SKM-1 treated with dmso at 0.1 percent for 144 hours (cell line): ENCODE results near the gene TSR1.

Experiments used
- DNase-seq: peaks from one replicate; lab custom pipeline; 2025; ENCODE audit not compliant: unreplicated experiment; lab: John Stamatoyannopoulos, UW

Gene TSR1

DNA sequence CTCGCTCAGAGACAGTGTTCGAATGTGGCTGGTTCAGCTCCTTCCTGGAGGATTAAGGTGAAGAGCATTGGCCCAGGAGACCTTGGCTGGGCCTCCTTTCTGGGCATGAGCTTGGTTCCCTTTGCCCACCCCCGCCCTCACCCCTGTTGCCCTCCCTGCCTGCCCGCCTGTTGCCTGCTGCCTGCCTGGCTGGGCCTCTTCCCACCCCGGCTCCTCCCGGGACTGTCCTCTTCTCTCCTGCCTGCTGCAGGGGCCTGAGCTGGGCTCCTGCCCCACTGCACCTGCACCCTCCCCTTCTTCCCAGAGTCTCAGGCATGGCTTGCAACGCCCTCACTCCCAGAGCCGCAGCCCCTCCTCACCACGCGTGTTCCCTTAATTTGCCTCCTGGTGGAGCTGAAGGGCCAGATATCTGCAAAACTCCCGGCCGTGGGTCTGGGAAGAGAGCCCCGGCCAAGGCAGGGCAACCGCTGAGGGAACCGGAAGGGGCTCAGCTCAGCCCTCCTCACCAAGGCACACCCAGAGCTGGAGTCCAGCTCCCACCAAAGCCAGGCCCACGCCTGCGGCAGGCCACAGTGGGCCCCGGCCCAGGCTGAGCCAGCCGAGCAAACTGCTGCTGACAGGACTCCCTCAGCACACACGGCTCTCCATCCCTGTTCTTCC, 33.4 kb upstream of the TSR1 start:
- DNase-seq = no peak

DNA sequence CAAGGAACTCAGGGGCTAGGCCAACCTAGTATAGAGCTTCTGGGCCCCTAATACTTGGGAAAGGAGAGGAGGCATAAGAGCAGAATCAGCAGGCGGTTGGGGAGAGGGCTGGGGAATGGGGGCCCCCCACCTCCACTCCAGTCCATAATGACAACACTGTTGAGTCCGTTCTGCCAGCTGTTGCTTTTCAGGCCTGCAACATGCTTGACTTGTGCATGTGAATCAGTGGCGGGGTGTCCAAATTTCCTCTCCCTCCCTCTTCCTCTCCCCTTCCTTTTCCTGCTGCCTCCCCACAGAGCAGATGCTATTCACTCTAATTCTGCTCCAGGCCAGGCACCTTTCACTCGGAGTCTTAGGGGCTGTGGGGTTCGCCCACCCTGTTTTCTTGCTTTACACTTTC, 32.8 kb upstream of the TSR1 start:
- DNase-seq = no peak

DNA sequence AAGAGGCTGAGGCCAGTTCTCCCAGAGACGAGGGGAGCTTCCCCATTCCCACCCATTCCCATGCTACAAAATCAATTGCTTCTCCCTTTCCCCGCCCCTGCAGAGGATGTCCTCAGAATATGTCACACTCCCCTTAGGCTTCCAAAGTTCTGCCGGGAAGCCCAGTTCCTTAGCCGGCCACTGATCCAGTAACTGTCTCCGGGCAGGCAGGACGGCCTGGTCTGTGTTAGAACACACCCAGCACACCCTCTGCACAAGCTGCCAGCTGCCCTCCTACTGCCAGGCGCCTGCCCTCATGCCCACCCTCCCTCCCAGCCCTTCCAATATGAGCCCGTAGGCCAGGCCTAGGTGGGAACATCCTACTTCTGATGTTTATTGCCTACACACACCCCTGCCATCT, 32.1 kb upstream of the TSR1 start:
- no peak for DNase-seq

DNA sequence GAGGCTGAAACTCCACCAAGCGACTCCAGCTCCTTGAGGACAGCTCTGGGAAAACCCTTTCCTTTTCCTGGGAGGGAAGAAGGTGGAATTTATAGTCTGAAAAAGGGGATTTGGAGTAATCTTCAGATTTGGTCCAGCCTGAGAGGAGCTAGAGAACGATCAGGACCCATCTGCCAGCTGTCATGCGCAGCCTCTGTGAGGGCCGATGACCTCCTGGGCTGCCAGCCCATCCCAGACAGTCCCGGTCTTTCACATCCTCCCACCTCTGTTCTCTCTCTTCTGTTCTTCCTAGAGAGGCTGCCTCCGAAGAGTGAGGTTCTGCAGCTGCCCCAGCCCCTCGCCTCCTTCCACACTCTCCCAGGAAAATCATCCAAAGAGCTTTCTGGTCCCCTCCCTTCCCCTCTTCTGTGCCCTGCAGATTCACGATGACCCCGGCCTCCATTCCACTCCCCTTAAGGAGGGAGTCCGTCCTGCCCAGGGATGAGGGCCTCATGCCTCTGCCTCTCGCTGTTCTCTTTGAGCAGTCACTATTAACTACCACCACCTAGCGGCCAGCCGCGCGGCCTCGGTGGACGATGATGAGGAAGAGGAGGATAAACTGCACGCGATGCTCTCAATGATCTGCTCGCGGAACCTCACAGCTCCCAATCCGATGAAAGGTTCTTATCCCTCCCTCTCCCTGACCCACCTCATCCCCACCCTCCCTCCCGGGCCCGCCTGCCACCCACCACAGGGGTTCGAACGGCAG, 30.7 kb upstream of the TSR1 start:
- no peak for DNase-seq

- no peak for DNase-seq
These were observed 28.9 kb upstream of the TSR1 start for GRCh38 chr17:2365132-2365531.

- no peak for DNase-seq
These were observed 28.5 kb upstream of the TSR1 start for GRCh38 chr17:2364763-2365116.

DNA sequence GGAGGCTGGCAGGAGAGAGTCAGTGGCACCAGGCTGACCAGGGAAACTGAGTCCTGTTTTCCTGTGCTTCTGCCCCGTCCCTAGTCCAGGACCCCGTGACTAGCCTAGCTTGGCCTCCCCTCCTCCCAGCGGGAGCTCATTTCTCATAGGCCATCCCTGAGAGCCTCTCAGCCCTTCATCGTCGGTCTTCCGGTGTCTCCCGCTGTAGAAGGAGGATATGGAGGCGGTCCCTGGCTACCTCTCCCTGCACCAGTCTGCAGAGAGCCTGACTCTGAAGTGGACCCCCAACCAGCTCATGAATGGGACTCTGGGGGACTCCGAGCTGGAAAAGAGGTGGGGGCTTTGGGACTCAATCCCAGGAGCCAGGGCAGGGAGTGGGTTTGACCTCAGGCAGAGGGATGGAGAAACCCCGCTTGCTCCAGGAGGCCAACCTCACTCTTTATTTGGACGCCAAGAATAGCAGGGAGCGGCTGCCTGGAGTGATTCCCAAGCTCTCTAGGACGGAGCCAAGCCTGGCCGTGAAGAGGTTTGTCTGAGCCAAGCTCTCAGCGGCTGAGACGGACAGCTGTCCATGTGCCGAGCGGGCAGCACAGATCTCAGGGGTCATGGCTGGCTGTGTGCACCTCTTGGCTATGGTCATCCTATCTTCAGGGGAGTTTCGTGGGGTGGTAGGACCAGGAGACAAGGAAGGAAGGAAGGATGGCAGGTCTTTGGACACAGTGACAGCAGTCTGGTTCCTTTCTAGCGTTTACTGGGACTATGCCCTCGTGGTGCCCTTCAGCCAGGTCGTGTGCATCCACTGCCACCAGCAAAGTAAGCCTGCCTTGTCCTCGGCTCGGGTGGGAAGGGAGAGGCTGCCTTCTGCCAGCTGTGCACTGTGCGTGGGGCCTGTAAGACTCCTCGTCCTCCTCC, 27.9 kb upstream of the TSR1 start:
- no peak for DNase-seq

DNA sequence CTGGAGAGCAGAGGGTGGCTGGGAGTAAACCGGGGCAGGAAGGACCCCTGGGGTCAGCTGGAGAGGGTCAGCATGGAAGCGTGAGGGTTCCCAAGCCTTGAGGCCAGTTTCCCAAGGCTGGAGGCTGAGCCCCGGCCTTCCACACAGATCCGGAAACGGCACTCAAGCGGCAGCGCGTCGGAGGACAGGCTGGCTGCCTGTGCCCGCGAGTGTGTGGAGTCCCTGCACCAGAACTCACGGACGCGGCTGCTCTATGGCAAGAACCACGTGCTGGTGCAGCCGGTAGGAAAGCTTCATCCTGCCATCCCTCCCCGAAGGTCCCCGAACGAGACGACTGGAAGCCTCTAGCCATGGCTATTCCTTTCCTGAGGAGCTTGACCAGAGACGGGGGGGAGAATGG, 27.1 kb upstream of the TSR1 start:
- no peak for DNase-seq

- DNase-seq = no peak
These were observed 26.6 kb upstream of the TSR1 start for GRCh38 chr17:2362881-2363280.

- no peak for DNase-seq
These were observed 26.2 kb upstream of the TSR1 start for GRCh38 chr17:2362416-2362815.

GRCh38 chr17:2362016-2362415, 25.8 kb upstream of the TSR1 start:
- DNase-seq = no peak

DNA sequence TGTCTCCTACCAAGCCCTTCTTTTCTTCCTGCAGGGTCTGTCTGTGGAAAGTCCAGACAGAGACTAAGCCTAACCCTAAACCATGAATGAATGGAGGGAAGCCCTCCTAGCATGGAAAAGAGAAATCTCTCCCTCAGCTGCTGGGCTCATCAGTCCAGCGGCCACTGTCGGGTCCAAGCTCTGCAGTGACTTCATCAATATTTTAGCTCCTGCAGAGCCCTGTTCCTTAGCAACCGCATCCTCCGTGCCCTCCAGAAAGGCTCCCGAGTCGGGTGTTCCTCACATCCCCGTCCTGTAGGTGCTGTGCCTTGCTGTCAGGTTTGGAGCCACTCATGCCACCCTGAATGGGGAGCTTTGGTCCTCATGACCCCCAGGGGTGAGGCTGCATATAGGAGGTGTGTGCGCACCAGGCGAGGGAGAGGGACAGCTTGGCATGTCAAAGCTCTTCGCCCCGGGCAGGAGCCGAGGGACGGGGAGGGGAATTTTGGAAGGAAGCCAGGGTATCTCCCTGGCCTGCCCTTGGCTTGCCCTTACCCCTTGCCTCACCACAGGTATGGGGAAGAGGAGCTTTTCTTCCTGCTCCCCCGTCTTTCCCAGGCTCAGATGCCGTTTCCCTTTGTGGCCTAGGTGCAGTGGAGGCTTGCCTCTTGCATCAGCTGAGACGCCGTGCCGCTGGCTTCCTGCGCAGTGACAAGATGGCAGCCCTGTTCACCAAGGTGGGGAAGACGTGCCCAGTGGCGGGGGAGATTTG, 24.9 kb upstream of the TSR1 start:
- DNase-seq = no peak

DNA sequence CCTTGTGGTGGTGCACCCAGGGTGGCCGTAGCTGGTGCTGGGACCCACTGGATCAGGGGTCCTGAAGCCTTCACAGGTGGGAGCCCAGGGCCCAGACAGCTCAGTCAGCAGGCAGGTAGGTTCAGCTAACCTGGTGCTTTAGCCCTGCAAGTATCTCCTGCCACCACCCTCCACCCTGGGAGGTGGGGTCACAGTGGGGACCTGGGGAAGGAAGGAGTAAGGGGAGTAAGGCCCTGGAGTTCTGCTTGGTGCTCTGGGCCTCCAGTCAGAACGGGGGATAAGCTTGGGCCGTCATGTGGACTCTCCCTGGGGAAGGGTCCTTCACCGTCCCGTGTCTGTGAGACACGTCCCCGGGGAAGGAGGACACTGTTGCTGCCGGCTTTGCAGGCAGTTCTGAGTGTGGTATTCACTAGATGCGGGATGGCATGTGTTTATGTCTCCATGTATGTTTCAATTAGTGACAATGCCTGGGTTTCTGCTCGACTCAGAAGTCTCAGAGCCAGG, 21.7 kb upstream of the TSR1 start:
- no peak for DNase-seq

- no peak for DNase-seq
These were observed 21.0 kb upstream of the TSR1 start for GRCh38 chr17:2357237-2357636.

GRCh38 chr17:2354311-2354710, 18.1 kb upstream of the TSR1 start:
- DNase-seq = no peak

DNA sequence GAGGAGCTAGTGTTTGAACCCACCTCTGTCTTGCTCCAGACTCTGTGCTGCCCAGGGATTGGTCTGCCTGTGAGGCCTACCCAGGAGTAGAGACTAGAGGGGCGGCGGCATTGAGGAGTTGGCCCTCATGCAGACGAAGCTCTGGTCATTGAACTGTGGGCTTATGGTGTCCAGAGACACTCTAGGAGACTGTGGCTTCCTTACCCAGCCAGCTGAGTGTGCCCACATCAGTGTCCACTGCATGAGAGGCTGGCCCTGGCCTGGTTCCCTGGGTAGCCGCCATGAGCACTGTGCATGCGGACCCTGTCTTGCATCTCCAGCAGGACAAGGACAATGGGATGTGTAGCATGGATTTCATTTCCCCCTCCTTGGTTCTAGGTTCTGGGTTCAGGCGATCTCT, 15.0 kb upstream of the TSR1 start:
- no peak for DNase-seq

GRCh38 chr17:2347805-2348685, 11.8 kb upstream of the TSR1 start:
- DNase-seq = no peak

GRCh38 chr17:2346475-2346874, 10.2 kb upstream of the TSR1 start:
- no peak for DNase-seq

GRCh38 chr17:2344528-2344927, 8.3 kb upstream of the TSR1 start:
- no peak for DNase-seq

GRCh38 chr17:2343421-2343820, 7.2 kb upstream of the TSR1 start:
- no peak for DNase-seq
